ENCODE results near the gene RBBP6. TPM values are rescaled to one million over a fixed set of nuclear protein-coding genes. Genes with fewer than 3 reads are reported as not detected.

The RBBP6 gene
- total and polyA plus RNA-seq, 9 of the 15 experiments (the other 6 are each of a cell fraction or from before 2014, with no cell fraction given) = 19.2 to 76.6 (median 42.7) TPM

GRCh38 chr16:24505959-24506358, 33.4 kb upstream of the RBBP6 start (continued):
- TF ChIP-seq BRCA1 (IDR thresholded peaks at IDR 0.05) (no peak), BRCA1 (CRISPR knock-in tag; IDR thresholded peaks at IDR 0.05) (no peak), HMG20A (CRISPR knock-in tag; conservative IDR thresholded peaks at IDR 0.05) (no peak), KLF1 (tag; IDR thresholded peaks at IDR 0.05) (no peak), NONO (IDR thresholded peaks at IDR 0.05; ENCODE audit: low read depth in 2 of 2, low read length in 1 of 2) (no peak), PPARD (CRISPR knock-in tag; IDR thresholded peaks at IDR 0.05) (no peak), DACH1 (IDR thresholded peaks at IDR 0.05; ENCODE audit: partially characterized antibody) (no peak), SAFB2 (IDR thresholded peaks at IDR 0.05; ENCODE audit: borderline replicate concordance, low read depth, low read length, severe bottlenecking) (no peak), ZNF3 (CRISPR knock-in tag; IDR thresholded peaks at IDR 0.05) (no peak), SMC3 (conservative IDR thresholded peaks at IDR 0.05; ENCODE audit: insufficient read depth, low read depth, low read length) (no peak), ZNF561 (CRISPR knock-in tag; conservative IDR thresholded peaks at IDR 0.05) (no peak), ZNF398 (CRISPR knock-in tag; IDR thresholded peaks at IDR 0.05) (no peak), BCL6 (CRISPR knock-in tag; IDR thresholded peaks at IDR 0.05) (no peak), ARID2 (IDR thresholded peaks at IDR 0.05) (no peak)
